KMS-11 (cell line): ENCODE measurements around the gene NUTF2.

Source experiments
- H2AFZ ChIP-seq: fragments of 200-600 bp; sonication (generic); 2 replicates; pipeline ENCODE4 v1.6.1; 2016; ENCODE audit warnings: antibody characterized with exemption, mixed run types, low read depth
- H3K27ac ChIP-seq: fragments of 200-600 bp; sonication (generic); 2 replicates; pipeline ENCODE4 v1.6.1; 2016; ENCODE audit warnings: mild to moderate bottlenecking, mixed run types
- H3K27me3 ChIP-seq: fragments of 200-600 bp; sonication (generic); 2 replicates; pipeline ENCODE4 v1.6.1; 2017; ENCODE audit warnings: mild to moderate bottlenecking, low read depth, mixed run types, moderate library complexity; ENCODE audit not compliant: insufficient read depth
- H3K36me3 ChIP-seq: fragments of 200-600 bp; sonication (generic); 2 replicates; pipeline ENCODE4 v1.6.1; 2017; ENCODE audit warnings: mild to moderate bottlenecking, mixed run types; ENCODE audit not compliant: insufficient read depth
- H3K4me1 ChIP-seq: fragments of 200-600 bp; sonication (generic); 2 replicates; pipeline ENCODE4 v1.6.1; 2016; ENCODE audit warnings: mild to moderate bottlenecking, low read depth, mixed run types; ENCODE audit not compliant: poor library complexity, severe bottlenecking
- H3K4me2 ChIP-seq: fragments of 200-600 bp; sonication (generic); 2 replicates; pipeline ENCODE4 v1.7.0; 2016; ENCODE audit warnings: mild to moderate bottlenecking, mixed run types
- H3K4me3 ChIP-seq: fragments of 200-600 bp; sonication (generic); IDR thresholded peaks from 2 replicates; pipeline ENCODE4 v1.6.1; 2017; ENCODE audit warnings: low read depth, low read length, mixed read lengths; ENCODE audit not compliant: insufficient read depth
- H3K79me2 ChIP-seq: fragments of 200-600 bp; sonication (generic); 2 replicates; pipeline ENCODE4 v1.6.1; 2016; ENCODE audit warnings: low read depth, mixed run types; ENCODE audit not compliant: insufficient read depth
- H3K9ac ChIP-seq: fragments of 200-600 bp; sonication (generic); 2 replicates; pipeline ENCODE4 v1.6.1; 2016; ENCODE audit warnings: mild to moderate bottlenecking, mixed run types
- H4K20me1 ChIP-seq: fragments of 200-600 bp; sonication (generic); 2 replicates; pipeline ENCODE4 v1.6.1; 2016; ENCODE audit warnings: mild to moderate bottlenecking, mixed run types; ENCODE audit not compliant: insufficient read depth
- CTCF ChIP-seq: fragments of 200-600 bp; sonication (generic); conservative IDR thresholded peaks from 2 replicates; pipeline ENCODE4 v1.6.1; 2017; ENCODE audit warnings: low read depth, mild to moderate bottlenecking, antibody characterized with exemption, low read length, moderate library complexity, mixed read lengths

The NUTF2 gene

GRCh38 chr16:67857547-67858233 is 11.0 kb downstream of the NUTF2 start:
- peaks cover 14% of the 10 kb centered on the region for H4K20me1 ChIP-seq
- H2AFZ ChIP-seq = no peak overlapping the region
- H3K27me3 ChIP-seq = no peaks in the 10 kb centered on the region
- no peak overlapping the region for H3K27ac ChIP-seq
- peaks cover 88% of the 10 kb centered on the region for H3K79me2 ChIP-seq
- H3K9ac ChIP-seq = no peak overlapping the region
- TF ChIP-seq CTCF = no peak
- H3K4me3 ChIP-seq = no peak overlapping the region
- no peak overlapping the region for H3K4me2 ChIP-seq
- H3K36me3 ChIP-seq = no peaks in the 10 kb centered on the region
- peaks cover 47% of the 10 kb centered on the region for H3K4me1 ChIP-seq

GRCh38 chr16:67858500-67858899 is 11.8 kb downstream of the NUTF2 start:
- H3K9ac ChIP-seq = no peak overlapping the region

GRCh38 chr16:67860589-67861398 is 14.1 kb downstream of the NUTF2 start:
- Histone ChIP-seq H3K4me2 (no peak overlapping the region), H3K27me3 (no peaks in the 10 kb centered on the region), H3K36me3 (no peaks in the 10 kb centered on the region), H3K4me1 (peaks cover 40% of the 10 kb centered on the region), H3K79me2 (peaks cover 65% of the 10 kb centered on the region), H4K20me1 (peaks cover 5% of the 10 kb centered on the region), H3K27ac (no peak overlapping the region), H3K4me3 (no peak overlapping the region), H2AFZ (no peak overlapping the region), H3K9ac (no peak overlapping the region)
- no peak for TF ChIP-seq CTCF

More at GRCh38 chr16:67858500-67858899, 11.8 kb downstream of the NUTF2 start:
- peaks cover 87% of the 10 kb centered on the region for H3K79me2 ChIP-seq
- peaks cover 47% of the 10 kb centered on the region for H3K4me1 ChIP-seq
- no peak overlapping the region for H3K4me2 ChIP-seq
- H3K36me3 ChIP-seq = no peaks in the 10 kb centered on the region
- no peaks in the 10 kb centered on the region for H3K27me3 ChIP-seq
- H4K20me1 ChIP-seq = peaks cover 14% of the 10 kb centered on the region
- H3K4me3 ChIP-seq = no peak overlapping the region
- TF ChIP-seq CTCF = no peak
- H3K27ac ChIP-seq = no peak overlapping the region
- H2AFZ ChIP-seq = no peak overlapping the region

GRCh38 chr16:67861877-67862276 is 15.1 kb downstream of the NUTF2 start:
- Histone ChIP-seq H3K4me2 (no peak overlapping the region), H3K9ac (no peak overlapping the region), H3K36me3 (peaks cover 2% of the 10 kb centered on the region; the same call in 1 of the 2 replicates), H3K27me3 (no peaks in the 10 kb centered on the region), H2AFZ (no peak overlapping the region), H3K4me1 (peaks cover 34% of the 10 kb centered on the region), H4K20me1 (peaks cover 2% of the 10 kb centered on the region), H3K27ac (no peak overlapping the region), H3K4me3 (no peak overlapping the region), H3K79me2 (peaks cover 54% of the 10 kb centered on the region)
- no peak for TF ChIP-seq CTCF
